ENCODE data around the gene SNTB2. TPM values are rescaled to one million over a fixed set of nuclear protein-coding genes. Genes with fewer than 3 reads are reported as not detected.

Gene SNTB2
- total and polyA plus RNA-seq, 2 donors (not counting 3 experiments of a cell fraction or from before 2014, with no cell fraction given) = 24.9 to 73.7 TPM

GRCh38 chr16:69323415-69323814, 136.5 kb downstream of the SNTB2 start:
- DNase-seq (ENCODE audit: low read depth, low spot score) (no peak), FAIRE-seq (no peak)
- H3K9ac ChIP-seq (replicated peaks; ENCODE audit: extremely low read depth, insufficient read depth, low read length) = no peak overlapping the region
- no peaks in the 10 kb centered on the region for H3K9me3 ChIP-seq (replicated peaks; ENCODE audit: control insufficient read depth, insufficient read depth, low read length)
- H3K4me3 ChIP-seq (replicated peaks in 1 of 3; ENCODE audit: insufficient read depth in 1 of 3, low read depth in 1 of 3, low read length in 3 of 3) = no peak overlapping the region
- peaks cover 3% of the 10 kb centered on the region for H3K4me1 ChIP-seq (ENCODE audit: control insufficient read depth, extremely low read depth, insufficient read depth, low read length)
- no TSS peak for BruUV-seq (replicated peaks)
- no peak overlapping the region for H2AFZ ChIP-seq (ENCODE audit: low read depth, low read length)
- H3K27me3 ChIP-seq (ENCODE audit: control insufficient read depth in 2 of 2, insufficient read depth in 2 of 2, low read length in 2 of 2) = no peaks in the 10 kb centered on the region
- dilution Hi-C loops (cut with MboI; ENCODE audit: extremely low pct_ligation_motif_present, low sequenced_read_pairs) = no loop called here
- no peak overlapping the region for H3K4me2 ChIP-seq (ENCODE audit: insufficient read depth, low read length)
- H3K27ac ChIP-seq (ENCODE audit: insufficient read depth, low read depth, low read length) = no peak overlapping the region
- ChIA-PET CTCF (no interaction called here), POLR2A (interaction anchor here (0.6 kb wide), 1 partner anchor 373 kb away, joined by 3 read pairs; no protein-coding TSS in a partner anchor)
- H3K9me1 ChIP-seq (replicated peaks; ENCODE audit: control insufficient read depth, extremely low read depth, insufficient read depth, low read length) = no peaks in the 10 kb centered on the region
- TF ChIP-seq JUN (IDR thresholded peaks at IDR 0.05; ENCODE audit: borderline replicate concordance, insufficient read depth, insufficient read length, low read depth) = no peak
- TF ChIP-seq CTCF (IDR thresholded peaks at IDR 0.05; ENCODE audit: extremely low read depth in 1 of 2, insufficient read depth in 1 of 2, low read depth in 1 of 2, low read length in 2 of 2) = no peak
- TF ChIP-seq POLR2A (IDR thresholded peaks at IDR 0.05; ENCODE audit: low read depth, low read length) = no peak
- no peak for TF ChIP-seq GATA2 (IDR thresholded peaks at IDR 0.05; ENCODE audit: insufficient read depth, insufficient read length, low read depth, low read length)
- TF ChIP-seq FOS (IDR thresholded peaks at IDR 0.05; ENCODE audit: borderline replicate concordance, insufficient read depth, low read length) = no peak
- no peak for TF ChIP-seq MAX (IDR thresholded peaks at IDR 0.05; ENCODE audit: insufficient read depth, insufficient read length)
- no peak for TF ChIP-seq POLR2AphosphoS5 (IDR thresholded peaks at IDR 0.05; ENCODE audit: insufficient read depth, low read depth, low read length)
- TF ChIP-seq MYC (IDR thresholded peaks at IDR 0.05; ENCODE audit: low read depth, low read length) = no peak
- TF ChIP-seq EZH2 (IDR thresholded peaks at IDR 0.05; ENCODE audit: borderline replicate concordance, low read depth, low read length, severe bottlenecking) = no peak
- H3K79me2 ChIP-seq (ENCODE audit: control insufficient read depth, insufficient read depth, low read length) = peaks cover 36% of the 10 kb centered on the region
- peaks cover 20 to 46% of the 10 kb centered on the region in 2 experiments for H3K36me3 ChIP-seq (ENCODE audit: control insufficient read depth in 2 of 2, extremely low read depth in 1 of 2, insufficient read depth in 2 of 2, low read length in 2 of 2)
- intact Hi-C loops (cut with micrococcal nuclease) = no loop called here
- H4K20me1 ChIP-seq (replicated peaks; ENCODE audit: control insufficient read depth, extremely low read depth, insufficient read depth, low read length) = no peaks in the 10 kb centered on the region

Data from endothelial cell of umbilical vein (primary cell).